Epithelial cell of prostate (primary cell): Measurements from ENCODE around the gene LTC4S.
A peak's percentile ranks its signal among the peaks of the same experiment; 100 is the strongest.
"Not testable (repeated sequence)": the region's sequence is repeated elsewhere in the genome, so short reads cannot be mapped to it uniquely, and the experiment has no call there.

ENCODE experiments used
- DNase-seq: peaks from one replicate; pipeline ENCODE4 v3.0.0-alpha.2; 2011; ENCODE audit warnings: low read depth, low spot score
- H3K27ac ChIP-seq: fragments of 450-650 bp; 2 replicates; pipeline ENCODE4 v1.5.1; 2017; ENCODE audit warnings: mild to moderate bottlenecking

The LTC4S gene

DNA sequence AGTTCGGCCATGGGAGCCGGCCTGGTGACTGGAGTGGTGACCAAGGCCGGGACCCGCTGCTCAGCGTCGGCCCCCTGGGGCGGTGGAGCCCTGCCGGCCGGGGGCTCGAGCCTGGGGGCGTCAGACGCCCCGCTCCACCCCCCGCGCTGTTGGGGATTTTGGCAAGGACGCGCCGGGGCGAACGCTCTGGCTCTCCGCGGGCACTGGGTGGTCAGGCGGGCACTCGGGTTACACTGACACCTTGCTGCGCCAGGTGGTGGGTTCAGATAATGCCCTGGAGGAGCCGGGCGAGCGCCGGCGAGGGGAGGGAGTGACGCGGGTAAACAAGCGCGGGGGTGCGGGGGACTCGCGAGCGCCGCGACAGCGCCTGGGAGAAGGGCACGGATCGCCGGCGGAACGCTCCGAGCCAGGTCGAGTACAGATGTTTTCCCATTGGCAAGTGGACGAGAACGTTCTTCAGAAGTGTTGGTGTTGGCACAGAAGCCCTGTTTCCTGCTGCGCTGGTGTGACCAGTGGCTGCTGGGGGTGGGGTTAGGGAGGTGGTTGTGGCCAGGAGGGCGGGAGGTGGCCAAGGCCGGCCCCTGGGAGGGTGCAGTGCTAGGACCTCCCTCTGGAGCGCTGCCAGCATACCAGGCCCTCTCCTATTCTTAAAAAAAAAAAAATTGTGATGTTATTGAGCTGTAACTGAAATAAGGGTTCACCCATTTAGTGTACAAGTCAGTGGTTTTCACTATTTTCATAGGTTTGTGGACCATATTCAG lies 27.7 kb downstream of the LTC4S start:
- H3K27ac ChIP-seq = peak overlapping the region; percentile 84
- DNase-seq = peak; percentile 74

DNA sequence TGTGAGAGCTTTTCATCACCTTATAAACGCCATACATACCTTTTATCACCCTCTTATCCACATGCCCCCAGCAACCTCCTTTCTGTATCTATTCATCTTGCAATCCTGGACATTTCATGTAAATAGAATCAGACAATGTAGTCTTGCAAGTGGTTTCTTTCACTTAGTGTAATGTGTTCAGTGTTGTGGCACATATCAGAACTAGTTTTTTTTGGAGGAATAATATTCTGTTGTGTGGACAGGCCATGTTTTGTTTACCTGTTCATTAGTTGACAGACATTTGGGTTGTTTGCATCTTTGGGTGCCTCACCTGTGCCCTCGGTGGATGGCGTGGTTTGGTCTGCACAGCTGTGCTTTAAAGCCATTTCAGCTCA lies 28.3 kb downstream of the LTC4S start:
- peak overlapping the region; percentile 84 for H3K27ac ChIP-seq
- DNase-seq = no peak

DNA sequence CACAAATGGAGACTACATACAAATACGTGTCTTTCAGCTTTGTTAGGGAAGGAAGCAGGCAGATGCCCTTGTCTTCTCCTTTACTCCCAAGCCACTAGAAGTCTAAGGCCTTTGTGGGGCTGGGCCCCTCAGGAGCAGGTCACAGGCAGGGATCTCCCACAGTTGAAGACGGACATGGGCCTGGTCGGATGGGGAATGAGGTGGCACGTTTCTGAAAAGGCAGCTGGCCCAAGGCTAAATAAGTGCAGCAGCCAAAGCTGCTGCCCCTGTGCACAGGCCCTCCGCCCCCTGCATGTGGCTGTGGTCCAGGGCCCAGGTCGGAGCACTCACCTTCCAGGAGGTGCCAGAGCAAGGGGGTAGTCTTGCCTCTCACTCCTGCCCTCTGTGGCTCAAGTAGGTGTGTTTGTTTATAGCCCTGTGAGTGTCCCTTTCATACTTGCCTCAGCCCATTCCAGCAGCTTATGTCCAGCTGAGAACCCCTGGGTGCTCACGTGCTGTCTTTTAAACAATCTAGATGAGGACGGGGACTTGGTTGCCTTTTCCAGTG lies 28.7 kb downstream of the LTC4S start:
- H3K27ac ChIP-seq = peak overlapping the region; percentile 84
- DNase-seq = no peak

DNA sequence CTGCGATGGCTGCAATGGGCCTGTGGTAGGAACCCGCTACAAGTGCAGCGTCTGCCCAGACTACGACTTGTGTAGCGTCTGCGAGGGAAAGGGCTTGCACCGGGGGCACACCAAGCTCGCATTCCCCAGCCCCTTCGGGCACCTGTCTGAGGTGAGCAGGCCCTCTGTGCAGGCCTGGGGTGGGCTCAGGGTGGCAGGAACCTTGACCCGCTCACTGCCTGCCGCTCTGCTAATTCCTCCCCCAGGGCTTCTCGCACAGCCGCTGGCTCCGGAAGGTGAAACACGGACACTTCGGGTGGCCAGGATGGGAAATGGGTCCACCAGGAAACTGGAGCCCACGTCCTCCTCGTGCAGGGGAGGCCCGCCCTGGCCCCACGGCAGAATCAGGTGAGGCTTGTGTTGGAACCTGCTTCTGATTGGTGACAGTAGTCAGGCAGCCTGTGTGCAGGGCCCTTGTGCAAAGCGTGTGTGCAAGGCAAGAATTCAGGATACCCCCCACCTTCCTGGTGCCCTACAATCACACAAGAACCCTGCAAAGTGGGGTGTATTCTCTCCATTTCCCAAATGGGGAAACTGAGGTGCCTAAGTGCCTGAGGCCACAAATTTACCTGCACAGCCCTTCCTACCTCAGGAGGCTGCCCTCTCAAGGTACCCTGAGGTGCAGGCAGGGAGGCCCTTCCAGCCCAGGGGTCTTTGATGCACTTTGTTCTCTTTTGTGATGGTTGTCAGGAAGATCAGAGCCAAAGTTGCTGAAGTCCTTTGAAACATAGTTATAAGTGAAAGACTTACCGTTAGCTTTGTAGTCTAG lies 30.4 kb downstream of the LTC4S start:
- no peak overlapping the region for H3K27ac ChIP-seq
- DNase-seq = no peak

DNA sequence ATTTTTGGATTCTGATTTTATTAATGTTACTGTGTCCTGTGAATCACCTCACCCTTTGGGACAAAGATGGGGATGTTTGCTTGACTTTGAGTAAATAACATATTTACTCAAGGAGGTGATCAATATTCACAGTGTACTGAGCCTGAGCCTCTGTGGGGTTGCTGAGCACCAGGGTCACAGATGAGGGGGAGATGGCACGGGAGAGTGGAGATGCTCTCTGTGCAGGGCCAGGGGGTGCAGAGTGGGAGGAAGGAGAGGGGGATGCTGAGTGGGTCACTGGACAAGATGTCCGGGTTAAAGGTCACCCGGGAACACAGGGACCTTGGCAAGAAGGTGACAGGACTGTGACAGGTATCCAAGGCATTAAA lies 30.9 kb downstream of the LTC4S start:
- H3K27ac ChIP-seq = no peak overlapping the region
- no peak for DNase-seq

DNA sequence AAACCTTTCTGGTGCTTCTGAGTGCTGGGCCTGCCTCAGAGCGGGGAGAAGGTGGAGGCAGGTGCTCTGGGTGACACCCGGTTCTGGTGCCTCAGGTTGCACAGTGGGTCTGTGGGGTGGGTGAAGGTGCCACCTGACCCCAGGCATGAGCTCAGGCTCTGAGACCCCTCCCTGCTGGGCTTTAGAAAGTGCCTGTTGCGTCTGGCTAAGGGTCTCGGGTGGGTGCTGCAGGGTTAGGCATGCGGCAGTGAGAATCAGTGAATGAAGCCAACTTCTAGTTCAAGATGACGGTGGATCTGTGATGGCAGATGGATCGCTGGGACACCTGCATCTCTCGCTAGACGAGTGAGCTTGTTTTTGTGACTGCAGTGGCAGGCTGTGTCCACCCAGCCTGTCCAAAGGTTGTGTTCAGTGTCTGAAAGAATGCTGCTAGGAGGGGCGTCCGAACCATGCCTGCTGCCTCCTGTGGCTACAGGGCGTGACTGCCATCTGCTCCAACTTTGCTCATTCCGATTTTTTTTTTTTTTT lies 31.9 kb downstream of the LTC4S start:
- no peak for DNase-seq
- H3K27ac ChIP-seq = no peak overlapping the region

DNA sequence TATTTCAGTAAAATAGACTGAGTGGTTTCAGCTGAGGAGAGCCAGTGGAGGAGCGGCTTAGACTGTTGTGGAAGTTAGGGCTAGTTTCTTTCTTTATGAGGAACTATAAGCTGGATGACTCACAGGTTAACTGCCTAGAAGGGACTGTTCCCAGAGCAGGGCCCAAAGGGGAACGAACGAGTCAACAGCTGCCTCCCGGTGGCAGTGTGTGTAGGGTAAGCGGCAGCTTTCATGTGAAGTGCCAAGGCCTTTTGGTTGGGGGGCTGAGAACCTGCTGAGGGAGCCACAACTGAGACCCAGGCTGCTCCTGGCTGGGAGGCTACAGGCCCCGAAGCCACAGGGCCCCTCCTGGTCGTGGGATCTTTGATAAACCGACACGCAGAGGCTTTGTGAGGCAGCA lies 33.9 kb downstream of the LTC4S start:
- no peak for DNase-seq

DNA sequence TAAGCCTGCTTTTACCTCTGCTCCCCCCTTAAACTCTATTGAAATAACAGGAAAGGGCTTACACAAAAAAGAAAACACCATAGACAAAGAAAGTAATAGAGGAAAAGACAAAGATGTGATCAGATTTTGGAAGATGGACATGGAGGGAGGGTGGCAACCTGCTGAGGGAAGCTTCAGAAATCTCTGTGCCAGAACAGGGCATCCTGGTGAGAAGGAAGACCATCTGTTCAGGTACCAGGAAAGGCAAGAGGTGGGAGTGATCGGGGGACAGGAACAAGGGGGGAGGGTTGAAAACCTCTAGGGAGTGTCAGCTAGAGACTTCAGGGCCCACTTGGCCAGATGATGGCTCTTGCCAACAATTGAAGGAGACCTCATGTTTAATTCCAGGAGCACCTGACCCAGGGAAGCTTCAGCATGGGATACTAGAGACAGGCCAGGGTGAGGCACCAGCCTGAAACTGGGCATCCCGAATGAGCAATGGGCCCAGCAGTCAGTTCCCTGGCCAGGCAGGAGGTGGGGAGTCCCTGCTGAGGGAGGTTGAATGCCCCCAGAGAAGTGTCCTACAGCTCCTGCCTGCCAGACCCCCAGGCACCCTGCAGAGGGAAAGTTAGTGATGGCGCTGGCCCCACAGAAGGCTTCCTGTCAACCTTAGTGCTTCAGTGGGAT lies 35.1 kb downstream of the LTC4S start:
- H3K27ac ChIP-seq = no peak overlapping the region
- DNase-seq = no peak

More for the DNA sequence above, 33.9 kb downstream of the LTC4S start:
- H3K27ac ChIP-seq = peak overlapping the region; percentile 17

DNA sequence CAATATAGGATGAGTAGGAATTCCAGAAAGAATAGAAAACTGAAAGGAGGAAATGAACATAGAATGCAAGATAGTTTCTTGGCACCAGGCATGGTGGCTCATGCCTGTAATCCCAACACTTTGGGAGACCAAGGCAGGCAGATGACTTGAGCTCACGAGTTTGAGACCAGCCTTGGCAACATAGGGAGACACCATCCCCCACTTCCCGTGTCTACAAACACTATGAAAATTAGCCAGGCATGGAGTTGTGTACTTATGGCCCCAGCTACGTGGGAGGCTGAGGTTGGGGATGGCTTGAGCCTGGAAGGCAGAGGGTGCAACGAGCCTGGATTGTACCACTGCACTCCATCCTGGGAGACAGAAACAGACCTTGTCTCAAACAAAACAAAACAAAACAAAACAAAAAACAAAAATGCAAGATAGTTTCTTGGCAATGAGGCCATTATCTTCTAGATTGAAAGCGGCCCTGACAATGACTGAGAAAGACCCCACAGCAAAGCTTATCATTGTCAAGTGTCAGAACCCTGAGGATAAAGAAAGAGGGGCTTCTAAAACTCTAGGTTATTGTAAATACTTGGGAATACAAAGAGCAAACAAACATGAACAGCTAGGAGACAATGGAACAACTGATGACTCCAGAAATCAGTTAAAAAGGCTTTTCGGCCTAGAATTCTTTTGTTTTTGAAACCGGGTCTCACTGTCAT lies 36.1 kb downstream of the LTC4S start:
- DNase-seq = no peak
- no peak overlapping the region for H3K27ac ChIP-seq

DNA sequence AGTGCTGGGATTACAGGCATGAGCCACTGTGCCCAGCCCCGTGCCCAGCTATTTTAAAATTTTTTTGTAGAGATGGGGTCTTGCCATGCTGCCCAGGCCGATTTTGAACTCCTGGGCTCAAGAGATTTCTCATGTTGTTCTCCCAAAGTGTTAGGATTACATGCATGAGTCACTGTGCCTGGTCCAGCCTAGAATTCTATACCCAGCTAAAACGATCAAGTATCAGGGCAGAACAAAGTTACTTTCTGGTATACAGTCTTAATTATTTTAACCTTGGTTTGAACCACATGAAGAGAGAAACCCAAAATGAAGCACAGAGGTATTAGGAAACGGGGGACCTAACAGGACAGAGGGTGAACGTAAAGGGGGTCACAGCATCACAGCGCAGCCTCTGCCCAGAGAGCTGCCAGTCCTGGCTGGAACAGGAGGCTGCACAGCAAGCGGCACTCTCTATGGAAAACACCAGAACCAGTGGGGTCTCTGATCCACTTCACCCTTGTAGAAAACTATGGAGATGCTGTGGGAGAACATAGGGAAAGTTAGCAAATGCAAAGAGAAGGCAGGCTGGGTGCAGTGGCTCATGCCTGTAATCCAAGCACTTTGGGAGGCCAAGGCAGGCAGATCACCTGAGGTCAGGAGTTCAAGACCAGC lies 37.2 kb downstream of the LTC4S start:
- no peak for DNase-seq
- no peak overlapping the region for H3K27ac ChIP-seq

DNA sequence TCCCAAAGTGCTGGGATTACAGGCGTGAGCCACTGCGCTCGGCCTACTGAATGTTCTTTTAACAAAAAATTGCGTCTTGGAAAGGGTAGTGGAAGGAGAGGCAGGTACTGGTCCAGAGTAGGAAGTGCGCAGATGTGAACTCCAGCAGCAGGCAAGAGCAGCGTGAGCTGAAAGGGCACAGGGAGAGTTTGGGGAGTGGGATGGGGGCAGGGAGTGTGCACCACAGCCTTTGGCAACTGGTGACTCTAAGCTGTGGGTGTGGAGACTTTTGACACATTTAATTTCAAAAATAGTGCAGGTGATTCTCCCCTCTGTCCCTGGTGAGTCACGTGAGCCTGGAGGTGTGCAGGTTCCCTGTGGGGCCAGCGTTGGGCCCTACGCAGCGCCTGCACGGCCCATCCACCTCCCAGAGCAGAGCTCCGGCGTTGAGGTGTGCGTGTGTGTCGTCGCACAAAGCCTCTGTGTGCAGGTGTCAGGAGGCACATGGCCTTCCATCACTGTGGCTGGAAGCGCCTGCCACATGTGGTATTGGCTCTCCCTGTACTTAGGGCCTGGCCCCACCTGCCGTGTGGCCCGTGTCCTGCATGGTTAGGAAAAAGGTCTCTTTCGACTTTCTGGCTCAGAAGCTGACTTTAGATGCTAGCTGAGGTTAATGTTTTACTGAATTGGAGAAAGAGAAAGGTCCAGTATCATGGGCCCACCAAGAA lies 38.4 kb downstream of the LTC4S start:
- DNase-seq = no peak
- H3K27ac ChIP-seq = no peak overlapping the region

DNA sequence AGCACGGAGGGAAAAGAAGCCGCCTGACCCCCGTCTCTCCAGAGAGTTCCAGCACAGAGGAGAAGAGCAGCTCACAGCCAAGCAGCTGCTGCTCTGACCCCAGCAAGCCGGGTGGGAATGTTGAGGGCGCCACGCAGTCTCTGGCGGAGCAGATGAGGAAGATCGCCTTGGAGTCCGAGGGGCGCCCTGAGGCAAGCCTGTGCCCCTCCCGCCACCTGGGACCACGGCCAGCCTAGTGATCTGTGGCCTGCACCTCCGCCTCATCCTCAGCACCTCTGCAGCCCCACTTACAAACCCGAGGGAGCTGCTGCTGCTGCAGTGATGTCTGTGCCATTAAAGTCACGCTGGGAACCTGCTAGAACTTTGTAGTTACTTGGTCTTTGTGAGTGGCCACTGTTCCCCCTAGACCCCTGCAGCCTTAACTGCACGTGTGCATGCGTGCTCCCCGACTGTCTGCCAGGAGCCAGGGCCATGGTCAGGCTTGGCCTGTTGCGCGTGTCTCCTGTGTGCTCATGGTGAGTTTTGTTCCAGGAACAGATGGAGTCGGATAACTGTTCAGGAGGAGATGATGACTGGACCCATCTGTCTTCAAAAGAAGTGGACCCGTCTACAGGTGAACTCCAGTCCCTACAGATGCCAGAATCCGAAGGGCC lies 39.4 kb downstream of the LTC4S start:
- no peak overlapping the region for H3K27ac ChIP-seq
- no peak for DNase-seq

DNA sequence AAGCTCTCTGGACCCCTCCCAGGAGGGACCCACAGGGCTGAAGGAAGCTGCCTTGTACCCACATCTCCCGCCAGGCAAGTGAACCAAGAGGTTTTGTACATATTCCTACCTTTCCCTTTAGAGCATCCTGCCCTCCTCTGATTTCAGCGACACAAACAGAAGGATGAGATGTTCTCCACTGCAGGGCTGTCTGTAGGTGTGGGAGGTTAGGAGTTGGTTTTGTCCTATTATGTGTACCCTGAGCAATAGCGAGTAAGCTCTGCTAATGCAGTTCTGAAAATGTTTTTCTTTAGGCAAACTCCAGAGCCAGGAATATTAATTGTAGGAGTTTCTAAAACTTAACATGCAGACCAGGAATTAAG lies 39.9 kb downstream of the LTC4S start:
- H3K27ac ChIP-seq = no peak overlapping the region
- no peak for DNase-seq

DNA sequence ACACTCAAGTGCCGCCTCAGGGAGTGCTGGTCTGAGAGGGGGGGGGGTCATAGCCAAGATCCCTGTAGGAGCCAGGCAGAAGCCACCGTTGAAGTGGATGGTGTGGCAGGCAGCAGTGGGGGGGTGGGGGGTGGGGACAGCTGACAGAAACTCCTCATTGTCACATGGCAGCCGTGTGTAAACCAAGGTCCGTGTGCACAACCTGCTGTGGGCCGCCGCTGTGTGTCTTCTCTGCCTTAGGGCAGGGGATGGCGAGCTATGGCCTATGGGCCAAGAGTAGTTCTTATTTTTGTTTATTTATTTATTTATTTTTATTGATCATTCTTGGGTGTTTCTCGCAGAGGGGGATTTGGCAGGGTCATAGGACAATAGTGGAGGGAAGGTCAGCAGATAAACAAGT lies 40.3 kb downstream of the LTC4S start:
- no peak for DNase-seq
- no peak overlapping the region for H3K27ac ChIP-seq

DNA sequence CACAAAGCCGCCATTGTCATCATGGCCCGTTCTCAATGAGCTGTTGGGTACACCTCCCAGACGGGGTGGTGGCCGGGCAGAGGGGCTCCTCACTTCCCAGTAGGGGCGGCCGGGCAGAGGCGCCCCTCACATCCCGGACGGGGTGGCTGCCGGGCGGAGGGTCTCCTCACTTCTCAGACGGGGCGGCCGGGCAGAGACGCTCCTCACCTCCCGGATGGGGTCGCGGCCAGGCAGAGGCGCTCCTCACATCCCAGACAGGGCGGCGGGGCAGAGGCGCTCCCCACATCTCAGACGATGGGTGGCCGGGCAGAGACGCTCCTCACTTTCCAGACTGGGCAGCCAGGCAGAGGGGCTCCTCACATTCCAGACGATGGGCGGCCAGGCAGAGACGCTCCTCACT lies 41.1 kb downstream of the LTC4S start:
- DNase-seq, H3K27ac ChIP-seq: not testable (repeated sequence)

DNA sequence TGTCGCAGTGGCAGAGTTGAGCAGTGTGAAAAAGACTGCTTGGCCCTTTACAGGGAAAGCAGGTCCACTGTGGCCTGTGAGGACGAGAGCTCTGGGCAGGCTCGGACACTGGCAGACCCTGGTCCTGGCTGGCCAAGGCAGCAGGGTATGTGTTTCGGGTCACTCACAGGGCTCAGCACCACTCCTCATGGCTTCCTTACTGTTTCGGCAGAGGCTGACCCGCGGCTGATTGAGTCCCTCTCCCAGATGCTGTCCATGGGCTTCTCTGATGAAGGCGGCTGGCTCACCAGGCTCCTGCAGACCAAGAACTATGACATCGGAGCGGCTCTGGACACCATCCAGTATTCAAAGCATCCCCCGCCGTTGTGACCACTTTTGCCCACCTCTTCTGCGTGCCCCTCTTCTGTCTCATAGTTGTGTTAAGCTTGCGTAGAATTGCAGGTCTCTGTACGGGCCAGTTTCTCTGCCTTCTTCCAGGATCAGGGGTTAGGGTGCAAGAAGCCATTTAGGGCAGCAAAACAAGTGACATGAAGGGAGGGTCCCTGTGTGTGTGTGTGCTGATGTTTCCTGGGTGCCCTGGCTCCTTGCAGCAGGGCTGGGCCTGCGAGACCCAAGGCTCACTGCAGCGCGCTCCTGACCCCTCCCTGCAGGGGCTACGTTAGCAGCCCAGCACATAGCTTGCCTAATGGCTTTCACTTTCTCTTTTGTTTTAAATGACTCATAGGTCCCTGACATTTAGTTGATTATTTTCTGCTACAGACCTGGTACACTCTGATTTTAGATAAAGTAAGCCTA lies 42.6 kb downstream of the LTC4S start:
- DNase-seq = no peak
- H3K27ac ChIP-seq = no peak overlapping the region

DNA sequence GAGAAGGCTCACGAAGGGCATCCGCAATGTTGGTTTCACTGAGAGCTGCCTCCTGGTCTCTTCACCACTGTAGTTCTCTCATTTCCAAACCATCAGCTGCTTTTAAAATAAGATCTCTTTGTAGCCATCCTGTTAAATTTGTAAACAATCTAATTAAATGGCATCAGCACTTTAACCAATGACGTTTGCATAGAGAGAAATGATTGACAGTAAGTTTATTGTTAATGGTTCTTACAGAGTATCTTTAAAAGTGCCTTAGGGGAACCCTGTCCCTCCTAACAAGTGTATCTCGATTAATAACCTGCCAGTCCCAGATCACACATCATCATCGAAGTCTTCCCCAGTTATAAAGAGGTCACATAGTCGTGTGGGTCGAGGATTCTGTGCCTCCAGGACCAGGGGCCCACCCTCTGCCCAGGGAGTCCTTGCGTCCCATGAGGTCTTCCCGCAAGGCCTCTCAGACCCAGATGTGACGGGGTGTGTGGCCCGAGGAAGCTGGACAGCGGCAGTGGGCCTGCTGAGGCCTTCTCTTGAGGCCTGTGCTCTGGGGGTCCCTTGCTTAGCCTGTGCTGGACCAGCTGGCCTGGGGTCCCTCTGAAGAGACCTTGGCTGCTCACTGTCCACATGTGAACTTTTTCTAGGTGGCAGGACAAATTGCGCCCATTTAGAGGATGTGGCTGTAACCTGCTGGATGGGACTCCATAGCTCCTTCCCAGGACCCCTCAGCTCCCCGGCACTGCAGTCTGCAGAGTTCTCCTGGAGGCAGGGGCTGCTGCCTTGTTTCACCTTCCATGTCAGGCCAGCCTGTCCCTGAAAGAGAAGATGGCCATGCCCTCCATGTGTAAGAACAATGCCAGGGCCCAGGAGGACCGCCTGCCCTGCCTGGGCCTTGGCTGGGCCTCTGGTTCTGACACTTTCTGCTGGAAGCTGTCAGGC lies 43.6 kb downstream of the LTC4S start:
- DNase-seq = no peak
- no peak overlapping the region for H3K27ac ChIP-seq
